Kidney (tissue), 14 donors: ENCODE data around the gene ADIPOQ. TPM values are rescaled to one million over a fixed set of nuclear protein-coding genes. Genes with fewer than 3 reads are reported as not detected.
"Not testable (repeated sequence)": the region's sequence is repeated elsewhere in the genome, so short reads cannot be mapped to it uniquely, and the experiment has no call there.

Experiments
- DNase-seq, 5 donors: peaks; one replicate each; pipeline ENCODE4 v3.0.0-alpha.2; 2013 to 2020
- FAIRE-seq: peaks from 2 replicates; lab custom pipeline; 2012; peaks lifted over from hg19 to GRCh38; lab: Jason Lieb, UNC
- H3K27ac ChIP-seq, 2 donors: one replicate each; pipeline ENCODE4 v1.7.0; 2013; ENCODE audit warnings: low read depth in 2 of 2, low read length in 2 of 2, inconsistent platforms in 1 of 2
- H3K27me3 ChIP-seq: one replicate; pipeline ENCODE4 v1.7.1; 2013; ENCODE audit warnings: low read length, inconsistent platforms; ENCODE audit not compliant: control insufficient read depth, insufficient read depth
- H3K36me3 ChIP-seq, 3 donors: one replicate each; pipeline versions ENCODE4 v1.7.0 to v1.7.1; 2013; ENCODE audit warnings: low read length in 3 of 3, control low read depth in 1 of 3, inconsistent platforms in 1 of 3; ENCODE audit not compliant: insufficient read depth in 3 of 3, control insufficient read depth in 2 of 3
- H3K4me1 ChIP-seq, 3 donors: one replicate each; pipeline versions ENCODE4 v1.7.0 to v1.7.1; 2013; ENCODE audit warnings: low read length in 3 of 3, inconsistent platforms in 1 of 3, low read depth in 1 of 3; ENCODE audit not compliant: control insufficient read depth in 2 of 3, insufficient read depth in 2 of 3
- H3K4me3 ChIP-seq, 3 donors: one replicate each; pipeline versions ENCODE4 v1.7.0 to v1.8.1; 2013; ENCODE audit warnings: low read length in 3 of 3, control low read depth in 1 of 3, inconsistent platforms in 1 of 3
- H3K9ac ChIP-seq, 3 donors: one replicate each; pipeline versions ENCODE4 v1.7.0 to v1.7.1; 2013; ENCODE audit warnings: low read length in 3 of 3, control low read depth in 1 of 3, inconsistent platforms in 1 of 3
- H3K9me3 ChIP-seq, 3 donors: one replicate each; pipeline versions ENCODE4 v1.7.0 to v1.7.1; 2013; ENCODE audit warnings: low read length in 3 of 3, control low read depth in 1 of 3, inconsistent platforms in 1 of 3; ENCODE audit not compliant: control insufficient read depth in 2 of 3, insufficient read depth in 1 of 3
- intact Hi-C: fragments of 100-400 bp; cut with DNase I; formaldehyde crosslinking; loops from one replicate; pipeline ENCODE4 v1.11.1; 2022
- polyA plus RNA-seq: library from polyadenylated mRNA; stranded (reverse); fragments of 350-450 nt; fragmentation: Illumina TruSeq; extraction: RNeasy Lipid Tissue Mini Kit (QIAGEN cat#74804); gene quantifications from one replicate; pipeline ENCODE4 v1.2.3, GENCODE V29; 2014; ENCODE audit warnings: low read depth, low replicate concordance; ENCODE audit not compliant: insufficient read depth
- total RNA-seq: library from RNA; stranded (reverse); fragmentation: NEBNext Ultra II Directional; extraction: Animal tissue kit (Norgen Biotek cat#: 25700); gene quantifications from one replicate; pipeline ENCODE4 v1.2.1, GENCODE V29; 2021
- TF ChIP-seq, protein P1 (sequence below): IDR thresholded peaks from 3 replicates; pipeline ENCODE4 v1.5.1; 2012; ENCODE audit warnings: mild to moderate bottlenecking, moderate library complexity, borderline replicate concordance; ENCODE audit not compliant: insufficient read depth; ENCODE audit errors: extremely low read depth
- donor health status: control.
- donor health status: control.
- donor health status: control.
- donor health status: control.
- donor health status: control.
- donor health status: DM: yes; HTN: yes; CAD: no.
- donor health status: Normal renal cell carcinoma (clear cell type).

Gene ADIPOQ
- total and polyA plus RNA-seq, 2 donors from 2014 or later, result not detected

DNA sequence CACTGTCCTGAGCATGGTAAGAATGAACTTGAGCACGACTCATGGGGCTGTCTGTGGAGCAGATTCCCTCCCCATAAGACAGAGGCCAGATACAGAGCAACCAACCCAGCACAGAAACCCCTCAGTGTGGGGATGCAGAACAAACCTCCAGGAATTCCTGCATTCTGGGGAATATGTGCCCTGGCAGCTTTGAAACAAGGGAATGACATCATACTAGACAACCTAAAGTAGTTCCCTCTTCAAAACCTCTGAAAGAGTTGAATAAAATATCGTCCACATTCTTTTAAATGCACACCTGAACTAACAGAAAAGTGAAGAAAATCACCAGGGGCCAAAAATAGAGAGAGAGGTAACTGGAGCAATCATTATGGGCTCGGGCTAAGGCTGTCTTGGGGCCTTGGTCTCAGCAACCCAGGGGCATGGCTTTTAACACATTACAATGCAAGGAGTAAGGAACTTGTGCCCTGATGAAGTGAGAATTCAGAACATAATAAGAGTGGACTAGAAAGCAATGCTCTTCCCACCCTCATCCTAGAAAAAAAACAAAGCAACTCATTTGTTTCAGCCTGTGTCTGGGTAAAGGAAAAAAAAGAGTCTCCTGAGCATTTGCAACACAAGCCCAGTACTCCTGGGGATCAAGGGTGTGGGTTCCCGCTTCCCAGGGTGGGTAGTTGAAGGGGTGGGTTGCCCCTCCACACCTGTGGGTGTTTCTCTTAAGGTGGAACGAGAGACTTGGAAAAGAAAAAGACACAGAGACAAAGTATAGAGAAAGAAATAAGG is 43.9 kb downstream of the ADIPOQ start:
- intact Hi-C loops, result no loop called here
- TF ChIP-seq, protein P1, sequence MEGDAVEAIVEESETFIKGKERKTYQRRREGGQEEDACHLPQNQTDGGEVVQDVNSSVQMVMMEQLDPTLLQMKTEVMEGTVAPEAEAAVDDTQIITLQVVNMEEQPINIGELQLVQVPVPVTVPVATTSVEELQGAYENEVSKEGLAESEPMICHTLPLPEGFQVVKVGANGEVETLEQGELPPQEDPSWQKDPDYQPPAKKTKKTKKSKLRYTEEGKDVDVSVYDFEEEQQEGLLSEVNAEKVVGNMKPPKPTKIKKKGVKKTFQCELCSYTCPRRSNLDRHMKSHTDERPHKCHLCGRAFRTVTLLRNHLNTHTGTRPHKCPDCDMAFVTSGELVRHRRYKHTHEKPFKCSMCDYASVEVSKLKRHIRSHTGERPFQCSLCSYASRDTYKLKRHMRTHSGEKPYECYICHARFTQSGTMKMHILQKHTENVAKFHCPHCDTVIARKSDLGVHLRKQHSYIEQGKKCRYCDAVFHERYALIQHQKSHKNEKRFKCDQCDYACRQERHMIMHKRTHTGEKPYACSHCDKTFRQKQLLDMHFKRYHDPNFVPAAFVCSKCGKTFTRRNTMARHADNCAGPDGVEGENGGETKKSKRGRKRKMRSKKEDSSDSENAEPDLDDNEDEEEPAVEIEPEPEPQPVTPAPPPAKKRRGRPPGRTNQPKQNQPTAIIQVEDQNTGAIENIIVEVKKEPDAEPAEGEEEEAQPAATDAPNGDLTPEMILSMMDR, result no peak
- FAIRE-seq, result no peak

GRCh38 chr3:186887507-186887938 is 45.0 kb downstream of the ADIPOQ start:
- FAIRE-seq, intact Hi-C loops: not testable (repeated sequence)

More for the DNA sequence above, 43.9 kb downstream of the ADIPOQ start:
- Histone ChIP-seq H3K4me1 (no peaks in the 10 kb centered on the region), H3K9ac (no peak overlapping the region), H3K27ac (no peak overlapping the region), H3K4me3 (no peak overlapping the region), H3K36me3 (no peaks in the 10 kb centered on the region), H3K27me3 (no peaks in the 10 kb centered on the region), H3K9me3 (no peaks in the 10 kb centered on the region)
- DNase-seq, result no peak

DNA sequence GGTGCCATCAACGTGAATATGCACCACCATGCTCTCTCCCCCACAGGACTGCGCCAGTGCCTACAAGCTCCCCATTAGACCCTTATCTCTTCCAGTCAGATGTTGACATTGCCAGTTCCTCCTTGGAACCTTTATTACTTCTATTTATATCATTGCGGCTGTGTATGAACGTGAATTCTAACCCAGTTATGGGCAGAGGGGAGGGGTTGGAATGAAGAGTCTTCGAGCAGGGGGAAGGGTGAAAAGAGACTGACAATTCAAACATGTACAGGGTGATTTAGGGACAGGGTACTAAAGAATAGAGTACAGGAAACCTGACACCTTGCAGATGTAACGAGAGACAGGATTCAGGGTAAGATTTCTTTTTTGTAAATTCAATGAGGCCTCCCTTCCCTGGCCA is 46.1 kb downstream of the ADIPOQ start:
- TF ChIP-seq, protein P1, result no peak
- DNase-seq, result peak in 2 of 5 donors; percentile 65 to 73
- H3K27me3 ChIP-seq, result no peaks in the 10 kb centered on the region
- intact Hi-C loops, result no loop called here
- no peaks in the 10 kb centered on the region for H3K9me3 ChIP-seq
- H3K27ac ChIP-seq, result no peak overlapping the region
- FAIRE-seq, result no peak
- no peak overlapping the region for H3K9ac ChIP-seq
- H3K4me3 ChIP-seq, result no peak overlapping the region
- no peaks in the 10 kb centered on the region for H3K36me3 ChIP-seq
- H3K4me1 ChIP-seq, result no peaks in the 10 kb centered on the region

More at GRCh38 chr3:186887507-186887938, 45.0 kb downstream of the ADIPOQ start:
- not testable (repeated sequence) for H3K9me3 ChIP-seq, H3K9ac ChIP-seq, H3K27me3 ChIP-seq, H3K36me3 ChIP-seq, DNase-seq, H3K27ac ChIP-seq, H3K4me3 ChIP-seq, H3K4me1 ChIP-seq

GRCh38 chr3:186889698-186890097 is 47.2 kb downstream of the ADIPOQ start:
- intact Hi-C loops, H3K27me3 ChIP-seq, DNase-seq, FAIRE-seq, H3K36me3 ChIP-seq, H3K27ac ChIP-seq, H3K4me1 ChIP-seq, H3K9ac ChIP-seq, H3K4me3 ChIP-seq, H3K9me3 ChIP-seq: not testable (repeated sequence)
